Caki2 (cell line): ENCODE data around the gene ABCA1. TPM values are rescaled to one million over a fixed set of nuclear protein-coding genes. Genes with fewer than 3 reads are reported as not detected.
"Not testable (repeated sequence)": the region's sequence is repeated elsewhere in the genome, so short reads cannot be mapped to it uniquely, and the experiment has no call there.

Source experiments
- DNase-seq: peaks from one replicate; pipeline ENCODE4 v3.0.0-alpha.2; 2015; ENCODE audit warnings: low read depth
- in situ Hi-C: cut with HindIII; loops from 2 replicates; pipeline ENCODE4 v1.10.0; 2016; ENCODE audit warnings: low sequenced_read_pairs, low pct_unique_long_range_greater_than_20kb, mixed read lengths
- total RNA-seq: library from RNA; depleted of rRNA; stranded (reverse); fragments of >200 nt; shearing (Covaris generic); gene quantifications from 2 replicates; pipeline ENCODE4 v1.2.3, GENCODE V29; 2014; ENCODE audit warnings: low replicate concordance

ABCA1 gene
- total RNA-seq, 1 experiment from 2014 or later, result 25.4 TPM

DNA sequence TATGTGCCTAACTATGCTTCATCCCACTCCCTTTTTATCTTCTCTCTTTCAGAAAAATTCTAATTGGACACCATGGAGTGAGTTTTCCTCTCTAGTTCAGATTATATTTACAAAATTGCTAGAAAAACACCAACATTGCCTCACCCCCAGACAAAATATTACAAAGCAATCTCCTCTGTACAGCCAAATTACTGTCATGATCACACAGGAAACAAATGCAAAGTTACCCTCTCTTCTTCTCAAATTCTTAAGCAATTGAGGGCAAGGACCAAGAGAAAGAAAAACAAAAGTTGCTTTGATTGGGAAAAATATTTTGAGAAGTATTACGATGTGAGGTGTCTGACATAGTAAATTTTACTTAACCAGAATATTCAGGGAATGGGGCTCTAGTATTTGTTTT lies 30.8 kb upstream of the ABCA1 start:
- no peak for DNase-seq
- in situ Hi-C loops, result no loop called here

DNA sequence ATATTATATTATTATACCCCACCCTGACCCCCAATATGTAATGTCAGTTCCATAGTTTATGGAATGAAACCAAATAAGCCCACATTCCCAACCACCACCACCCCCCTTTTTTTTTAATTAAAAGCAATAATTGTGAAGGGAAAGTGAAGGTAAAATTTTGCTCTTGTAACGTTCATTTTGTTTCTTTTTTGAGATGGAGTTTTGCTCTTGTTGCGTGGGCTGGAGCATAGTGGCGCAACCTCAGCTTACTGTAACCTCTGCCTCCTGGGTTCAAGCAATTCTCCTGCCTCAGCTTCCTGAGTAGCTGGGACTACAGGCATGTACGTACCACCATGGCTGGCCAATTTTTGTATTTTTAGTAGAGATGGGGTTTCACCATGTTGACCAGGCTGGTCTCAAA lies 30.1 kb upstream of the ABCA1 start:
- in situ Hi-C loops, DNase-seq: not testable (repeated sequence)

DNA sequence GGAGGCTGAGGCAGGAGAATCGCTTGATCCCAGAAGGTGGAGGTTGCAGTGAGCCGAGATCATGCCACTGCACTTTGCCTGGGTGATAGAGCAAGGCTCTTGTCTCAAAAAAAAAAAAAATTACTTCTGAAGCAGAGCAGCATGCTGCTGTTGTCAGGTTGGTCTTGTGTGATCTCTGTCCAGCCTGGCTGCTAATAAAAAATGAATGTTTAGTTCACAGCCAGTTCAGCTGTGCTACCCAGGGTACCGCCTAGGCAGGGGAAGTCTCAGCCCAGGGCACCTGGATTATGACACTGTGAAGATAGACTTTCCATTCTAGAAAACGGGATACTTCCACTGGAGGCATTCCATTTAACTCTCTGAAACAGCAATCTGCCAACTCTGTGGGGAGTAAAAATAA lies 23.5 kb upstream of the ABCA1 start:
- no peak for DNase-seq
- in situ Hi-C loops, result no loop called here

DNA sequence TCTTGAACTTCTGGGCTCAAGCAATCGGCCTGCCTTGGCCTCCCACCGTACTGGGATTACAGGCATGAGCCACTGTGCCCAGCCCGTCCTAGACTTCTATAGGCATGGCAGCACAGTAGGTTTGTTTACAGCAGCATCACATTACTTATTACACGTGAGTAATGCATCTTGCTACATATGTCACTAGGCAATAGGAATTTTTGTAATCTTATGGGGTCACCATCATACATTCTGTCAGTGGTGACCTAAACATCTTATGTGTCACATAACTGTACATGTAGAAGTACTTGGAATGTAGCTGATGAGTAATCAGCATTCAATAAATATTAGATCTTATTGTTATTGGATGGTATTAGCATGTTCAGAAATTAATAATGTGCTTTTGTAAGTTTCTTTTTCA lies 22.9 kb upstream of the ABCA1 start:
- DNase-seq, result no peak
- in situ Hi-C loops, result no loop called here

DNA sequence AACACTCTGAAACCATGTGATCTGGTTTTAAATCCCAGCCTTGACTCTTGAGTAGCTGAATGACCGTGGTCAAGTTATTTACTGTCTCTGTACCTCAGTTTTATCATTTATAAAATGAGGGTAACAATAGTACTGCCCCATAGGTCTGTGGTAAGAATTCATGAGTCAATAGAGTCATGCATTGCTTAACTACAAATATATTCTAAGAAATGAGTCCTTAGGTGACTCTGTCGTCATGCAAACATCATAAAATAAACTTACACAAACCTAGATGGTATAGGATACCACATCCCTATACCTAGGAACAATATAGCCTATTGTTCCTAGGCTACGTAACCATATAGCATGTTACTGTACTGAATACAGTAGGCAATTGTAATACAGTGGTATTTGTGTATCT lies 20.3 kb upstream of the ABCA1 start:
- DNase-seq, result no peak
- in situ Hi-C loops, result no loop called here

DNA sequence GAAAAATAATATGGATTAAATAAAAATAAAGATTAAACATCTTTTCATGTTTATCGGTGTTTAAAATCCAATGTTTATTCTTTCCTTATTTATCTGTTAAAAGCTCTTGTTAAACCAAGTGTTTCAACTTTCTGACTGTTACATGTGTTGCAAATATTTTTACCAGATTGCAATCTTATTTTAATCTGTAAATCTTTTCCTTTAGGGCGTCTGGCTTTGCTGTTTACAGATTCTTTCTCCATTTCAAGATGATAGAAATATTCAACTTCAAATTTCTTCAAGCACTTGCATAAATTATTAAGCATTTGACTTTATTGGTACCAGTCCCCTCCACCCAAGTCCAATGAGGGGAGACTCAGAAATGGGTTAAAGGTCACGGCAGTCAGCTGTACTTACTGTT lies 16.9 kb upstream of the ABCA1 start:
- no peak for DNase-seq
- in situ Hi-C loops, result no loop called here

DNA sequence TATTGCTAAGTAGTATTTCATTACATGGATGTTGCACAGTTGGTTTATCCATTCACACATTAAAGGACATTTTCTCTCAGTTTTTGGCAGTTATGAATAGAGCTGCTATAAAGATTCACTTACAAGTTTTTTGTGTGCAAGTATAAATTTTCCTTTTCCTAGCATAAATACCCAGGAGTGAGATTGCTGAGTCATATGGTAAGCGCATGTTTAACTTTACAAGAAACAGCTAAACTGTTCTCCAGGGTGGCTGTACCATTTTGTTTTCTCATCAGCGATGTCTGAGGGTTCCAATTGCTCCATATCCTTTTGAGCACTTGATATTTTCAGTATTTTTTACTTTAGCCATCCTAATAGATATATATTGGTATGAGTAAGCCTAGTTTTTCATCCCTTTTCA lies 16.4 kb upstream of the ABCA1 start:
- no peak for DNase-seq
- in situ Hi-C loops, result no loop called here

DNA sequence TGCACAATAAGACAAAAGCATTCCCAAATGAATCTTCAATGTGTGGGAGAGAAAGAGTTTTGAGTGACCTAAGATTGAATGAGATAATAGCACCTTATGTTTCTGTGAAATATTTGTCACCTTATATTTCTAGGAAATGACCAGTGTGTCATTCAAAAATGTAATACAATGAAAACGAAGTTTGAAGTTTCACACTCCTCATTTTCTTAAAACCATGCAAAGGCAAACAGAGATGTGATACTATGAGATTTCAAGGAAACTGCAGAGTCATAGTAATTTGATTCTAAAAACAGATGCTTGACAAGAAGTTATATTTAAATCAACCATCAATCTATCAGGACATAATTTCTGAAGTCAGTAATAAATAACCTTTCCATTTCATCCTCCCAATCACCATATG lies 13.6 kb upstream of the ABCA1 start:
- no peak for DNase-seq
- in situ Hi-C loops, result no loop called here

DNA sequence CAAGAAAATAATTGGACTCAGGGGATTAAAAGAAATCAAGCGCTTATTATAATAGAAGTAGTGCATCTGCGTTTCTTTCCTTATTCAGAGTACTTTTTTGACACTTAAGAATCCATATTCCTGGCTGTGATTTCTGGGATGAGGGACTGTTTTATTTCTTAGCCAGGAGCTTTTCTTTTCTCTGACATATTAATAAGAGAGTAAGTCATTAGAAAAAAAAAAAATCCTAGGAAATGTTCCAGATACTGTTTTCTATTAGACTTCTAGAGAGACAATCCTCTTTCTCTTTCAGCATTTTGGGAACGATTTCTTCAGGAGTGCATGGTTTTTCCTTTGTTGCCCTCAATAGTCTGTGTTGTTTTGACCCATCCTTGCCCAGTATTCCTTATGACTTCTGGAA lies 8.3 kb upstream of the ABCA1 start:
- in situ Hi-C loops, result no loop called here
- DNase-seq, result no peak

DNA sequence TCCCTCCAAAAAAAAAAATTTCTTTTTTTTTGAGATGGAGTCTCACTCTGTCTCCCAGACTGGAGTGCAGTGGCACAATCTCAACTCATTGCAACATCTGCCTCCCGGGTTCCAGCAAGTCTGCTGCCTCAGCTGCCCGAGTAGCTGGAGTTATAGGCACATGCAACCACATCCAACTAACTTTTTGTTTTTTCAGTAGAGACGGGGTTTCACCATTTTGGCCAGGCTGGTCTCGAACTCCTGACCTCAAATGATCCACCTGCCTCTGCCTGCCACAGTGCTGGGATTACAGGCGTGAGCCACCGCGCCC lies 7.5 kb upstream of the ABCA1 start:
- in situ Hi-C loops, DNase-seq: not testable (repeated sequence)

DNA sequence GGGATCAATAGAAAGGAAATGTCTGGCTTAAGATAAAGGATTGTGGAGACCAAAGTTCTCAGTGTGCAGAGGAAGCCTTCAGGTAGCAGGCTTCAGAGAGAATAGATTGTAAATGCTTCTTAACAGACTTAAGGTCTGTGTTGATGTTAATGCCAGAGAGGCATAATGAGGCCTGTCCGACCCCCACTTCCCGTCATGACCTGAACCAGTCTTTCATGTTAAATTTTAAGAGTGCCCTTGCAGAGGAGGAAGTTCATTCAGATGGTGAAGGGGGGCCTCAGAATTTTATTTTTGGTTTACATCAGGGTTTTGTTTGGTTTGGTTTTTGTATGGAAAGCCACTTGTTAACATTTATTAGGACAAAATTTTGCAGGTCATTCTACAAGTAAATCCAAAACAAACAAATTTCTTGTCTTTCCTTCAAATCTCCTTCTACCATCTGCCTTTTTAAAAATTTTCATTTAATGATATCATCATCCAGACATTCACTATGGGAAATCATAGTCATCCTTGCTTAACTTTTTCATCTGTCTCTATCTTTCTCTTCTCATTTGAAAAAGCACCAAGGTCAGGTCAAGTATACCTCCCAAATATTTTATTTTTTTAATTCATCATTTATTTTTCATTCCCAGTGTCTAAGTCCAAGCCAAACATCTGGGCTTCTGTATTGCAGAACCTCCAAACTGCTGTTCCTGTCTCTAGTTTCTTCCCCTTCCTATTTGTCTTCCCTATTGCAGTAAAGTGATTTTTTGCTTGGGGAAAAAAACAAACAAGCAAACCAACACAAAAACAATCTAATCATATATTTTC lies 6.9 kb upstream of the ABCA1 start:
- DNase-seq, result no peak
- in situ Hi-C loops, result no loop called here

DNA sequence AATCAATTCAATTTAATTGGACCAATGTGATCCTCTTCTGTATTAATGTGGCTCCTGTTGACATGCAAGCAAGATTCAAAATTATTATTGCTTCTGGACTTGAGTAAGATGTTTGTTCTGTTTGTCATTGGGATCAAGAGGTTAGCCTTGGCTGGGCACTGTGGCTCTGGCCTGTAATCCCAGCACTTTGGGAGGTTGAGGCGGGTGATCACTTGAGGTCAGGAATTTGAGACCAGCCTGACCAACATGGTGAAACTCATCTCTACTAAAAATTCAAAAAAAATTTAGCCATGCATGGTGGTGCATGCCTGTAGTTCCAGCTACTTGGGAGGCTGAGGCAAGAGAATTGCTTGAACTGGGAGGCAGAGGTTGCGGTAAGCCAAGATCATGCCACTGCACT lies 5.1 kb upstream of the ABCA1 start:
- DNase-seq, in situ Hi-C loops: not testable (repeated sequence)

DNA sequence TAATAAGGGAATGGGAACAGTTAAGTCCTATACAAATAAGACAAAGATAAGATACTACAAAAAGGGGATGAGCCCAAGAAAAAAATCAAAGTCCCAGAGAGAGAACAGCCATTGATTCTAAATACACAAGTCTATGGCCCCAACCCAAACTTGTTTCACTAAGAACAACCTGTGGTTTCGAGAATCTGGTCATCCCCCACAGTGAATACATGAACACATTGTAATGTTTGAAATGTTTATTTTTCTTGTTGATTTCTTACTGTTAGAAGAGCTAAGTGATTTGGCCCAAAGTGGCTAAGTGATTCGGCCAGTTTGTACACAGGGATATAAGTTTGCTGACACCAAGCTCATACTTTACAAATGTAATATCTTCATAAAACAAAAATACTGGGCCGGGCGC lies 3.3 kb upstream of the ABCA1 start:
- in situ Hi-C loops, result no loop called here

DNA sequence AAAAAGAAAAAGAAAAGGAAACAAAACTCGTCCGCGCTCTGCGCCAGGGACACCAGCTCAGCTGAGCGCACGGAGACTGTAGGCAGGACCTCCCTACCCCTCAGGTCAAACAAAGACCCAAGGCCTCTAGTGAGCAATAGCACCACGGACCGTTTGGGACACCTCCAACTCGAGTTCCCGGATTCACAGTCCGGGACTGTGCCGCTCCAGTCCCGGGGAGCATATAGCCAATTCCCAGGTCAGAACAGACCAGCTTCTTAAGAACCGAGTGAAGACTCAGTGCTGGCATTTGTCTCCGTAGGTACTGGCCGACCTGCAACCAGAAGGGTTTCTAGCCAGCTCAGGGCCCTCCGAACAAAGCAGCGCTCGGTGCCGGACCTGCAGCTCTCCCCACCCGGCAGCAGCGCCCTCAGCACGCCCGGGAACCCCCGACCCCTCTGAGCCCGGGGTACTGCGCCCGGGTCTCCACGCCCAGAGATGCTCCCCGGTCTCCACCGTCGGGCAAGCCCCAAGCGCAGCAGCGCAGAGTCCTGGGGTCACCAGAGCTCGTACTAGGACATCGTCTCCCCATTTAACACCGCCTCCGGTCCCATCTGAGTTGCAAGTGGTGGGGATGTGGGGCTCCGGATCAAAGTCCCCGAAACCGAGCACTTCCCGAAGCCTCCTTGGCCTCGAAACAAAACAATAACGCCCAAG lies 591 bp downstream of the ABCA1 start:
- in situ Hi-C loops, result no loop called here
- DNase-seq, result peak; percentile 56

More for the DNA sequence above, 3.3 kb upstream of the ABCA1 start:
- no peak for DNase-seq

DNA sequence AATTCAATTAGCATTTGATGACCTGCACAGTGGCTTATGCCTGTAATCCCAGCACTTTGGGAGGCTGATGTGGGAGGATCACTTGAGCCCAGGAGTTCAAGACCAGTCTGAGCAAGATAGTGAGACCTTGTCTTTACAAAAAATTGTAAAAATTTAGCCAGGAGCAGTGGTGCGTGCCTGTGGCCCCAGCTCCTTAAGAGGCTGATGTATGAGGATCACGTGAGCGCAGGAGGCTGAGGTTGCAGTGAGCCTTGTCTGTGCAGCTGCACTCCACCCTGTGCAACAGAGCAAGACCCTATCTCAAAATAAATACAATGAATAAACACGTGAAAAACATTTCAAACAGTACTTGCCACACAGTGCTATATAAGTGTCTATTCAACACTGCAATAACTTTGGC lies 4.2 kb downstream of the ABCA1 start:
- peak; percentile 55 for DNase-seq
- in situ Hi-C loops, result no loop called here

DNA sequence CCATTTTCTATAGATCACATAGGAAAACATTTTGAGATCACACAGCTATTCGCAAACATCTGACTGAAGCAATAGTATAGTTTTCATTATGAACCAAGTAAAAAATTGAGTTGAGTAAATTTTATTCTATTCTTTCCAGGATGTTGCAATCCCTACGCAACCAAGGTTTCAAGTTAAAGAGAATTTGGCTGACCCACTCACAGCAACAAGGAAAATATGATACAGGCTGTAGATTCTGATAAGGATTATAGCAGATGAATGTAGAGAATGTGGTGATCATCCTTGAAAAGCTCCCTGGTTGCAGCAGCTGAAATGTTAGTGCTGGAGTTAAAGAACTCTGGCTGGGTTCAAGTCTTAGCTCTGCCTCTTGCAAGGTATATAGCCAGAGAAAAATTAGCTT lies 4.7 kb downstream of the ABCA1 start:
- in situ Hi-C loops, result no loop called here
- DNase-seq, result no peak

DNA sequence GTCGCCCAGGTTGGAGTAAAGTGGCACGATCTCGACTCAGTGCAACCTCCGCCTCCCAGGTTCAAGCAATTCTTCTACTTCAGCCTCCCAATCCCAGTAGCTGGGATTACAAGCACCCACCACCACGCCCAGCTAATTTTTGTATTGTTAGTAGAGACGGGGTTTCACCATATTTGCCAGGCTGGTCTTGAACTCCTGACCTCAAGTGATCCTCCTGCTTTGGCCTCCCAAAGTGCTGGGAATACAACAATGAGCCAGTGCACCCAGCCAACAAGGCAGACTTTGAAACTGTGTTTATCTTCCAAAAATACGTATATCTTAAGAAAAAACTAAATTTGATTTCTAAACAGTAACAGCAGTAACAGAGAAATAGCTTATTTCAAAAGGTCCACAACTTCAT lies 5.2 kb downstream of the ABCA1 start:
- DNase-seq, in situ Hi-C loops: not testable (repeated sequence)

DNA sequence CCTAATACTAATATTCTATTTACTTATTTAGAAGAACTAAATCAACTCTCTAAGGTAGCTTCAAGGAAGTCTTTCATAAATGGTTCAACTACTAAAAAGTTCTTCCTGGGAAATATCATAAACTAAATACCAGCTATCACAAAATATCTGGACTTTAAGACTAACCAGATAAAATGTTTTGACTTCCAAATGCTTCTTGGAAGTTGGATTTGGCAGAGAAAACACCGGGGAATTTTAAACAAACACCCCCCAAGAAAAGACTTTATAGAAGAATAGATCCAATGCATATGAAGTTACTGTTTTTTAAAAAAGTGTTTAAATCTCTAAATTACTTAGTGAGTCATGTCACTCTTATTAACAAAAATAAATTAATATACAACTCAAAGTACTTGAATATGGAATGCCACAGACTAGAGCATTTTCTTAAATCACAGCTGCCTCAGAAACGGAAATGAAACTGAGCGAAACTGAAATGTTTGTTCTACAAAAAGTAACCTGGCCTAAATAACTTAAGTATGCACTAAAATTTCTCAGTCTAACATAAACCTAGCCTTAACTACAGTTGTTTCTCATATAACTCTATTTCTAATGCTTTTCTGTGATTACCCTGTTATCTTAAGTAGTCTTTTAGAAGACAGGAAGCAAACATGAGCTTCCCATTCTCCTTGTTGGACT lies 6.8 kb downstream of the ABCA1 start:
- in situ Hi-C loops, result no loop called here
- DNase-seq, result no peak

DNA sequence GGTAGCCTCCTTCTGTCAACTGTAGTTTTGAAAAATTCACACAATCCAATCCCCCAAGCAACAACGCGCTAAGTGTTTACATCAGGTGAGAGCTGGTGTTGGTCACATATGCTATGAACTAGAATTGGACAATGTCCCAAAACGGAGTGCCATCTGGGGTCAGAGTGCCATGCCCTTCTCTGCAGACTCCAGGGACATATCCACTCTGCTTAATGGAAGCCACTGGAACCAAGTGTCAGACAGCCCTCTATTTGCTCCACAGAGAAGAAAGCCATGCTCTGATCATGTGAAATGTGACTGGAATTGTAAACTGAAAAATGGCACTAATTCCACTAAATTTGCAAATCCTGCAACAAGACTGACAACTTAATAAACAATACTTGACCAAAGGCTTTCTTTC lies 12.2 kb downstream of the ABCA1 start:
- in situ Hi-C loops, result no loop called here
- DNase-seq, result no peak
